GM12878 (cell line): ENCODE results near the gene COL25A1. TPM values are rescaled to one million over a fixed set of nuclear protein-coding genes. Genes with fewer than 3 reads are reported as not detected.

Experiments used
- ATAC-seq: fragments of 200-7000 bp; cut with Tn5 transposase; 3 replicates; pipeline ENCODE4 v1.9.1; 2020; ENCODE audit warnings: mild to moderate bottlenecking, moderate library complexity
- BruUV-seq: library from RNA; stranded (reverse); fragments of 400-500 nt; replicated peaks from 2 replicates; lab custom pipeline; 2021; lab: Mats Ljungman, UMichigan
- CTCF ChIA-PET: fragments of 300-600 bp; sonication (Branson Sonifier 250); formaldehyde crosslinking; extraction: SDS; loops from one replicate; lab custom pipeline; 2021; ENCODE audit warnings: inconsistent platforms; lab: Yijun Ruan, JAX
- POLR2A ChIA-PET: fragments of 350-600 bp; formaldehyde crosslinking; extraction: SDS; loops from one replicate; lab custom pipeline; 2021; ENCODE audit warnings: inconsistent platforms; lab: Charles Lee
- RAD21 ChIA-PET: fragments of 300-600 bp; sonication (Branson Sonifier 250); formaldehyde crosslinking; loops from one replicate; lab custom pipeline; 2023; ENCODE audit warnings: antibody characterized with exemption; ENCODE audit not compliant: unreplicated experiment; lab: Charles Lee
- SMC1A ChIA-PET: fragments of 300-600 bp; sonication (Branson Sonifier 250); formaldehyde crosslinking; loops from one replicate; lab custom pipeline; 2023; ENCODE audit not compliant: unreplicated experiment, uncharacterized antibody; lab: Charles Lee
- DNase-seq: peaks from one replicate; pipeline ENCODE4 v3.0.0-alpha.2; 2011; ENCODE audit warnings: low read depth, low spot score
- FAIRE-seq: peaks from 3 replicates; lab custom pipeline; 2011; peaks lifted over from hg19 to GRCh38; lab: Jason Lieb, UNC
- H2AFZ ChIP-seq: 2 replicates; pipeline ENCODE4 v1.6.0; 2011; ENCODE audit warnings: low read depth, low read length, control low read depth; ENCODE audit not compliant: control insufficient read depth
- H3K27ac ChIP-seq: 2 replicates; pipeline ENCODE4 v1.5.1; 2011; ENCODE audit warnings: control low read depth; ENCODE audit not compliant: control insufficient read depth, insufficient read depth
- H3K27me3 ChIP-seq, 2 experiments: replicated peaks in 1 of 2; 2 replicates each; pipeline versions ENCODE4 v1.6.0 to v1.6.1; 2011; ENCODE audit warnings: low read length in 1 of 2; ENCODE audit not compliant: control insufficient read depth in 2 of 2, insufficient read depth in 2 of 2
- H3K36me3 ChIP-seq, 2 experiments: 2 replicates each; pipeline ENCODE4 v1.5.1; 2011; ENCODE audit warnings: low read length in 1 of 2; ENCODE audit not compliant: control insufficient read depth in 2 of 2, insufficient read depth in 2 of 2
- H3K4me1 ChIP-seq: 2 replicates; pipeline ENCODE4 v1.6.1; 2011; ENCODE audit warnings: mild to moderate bottlenecking, low read length, moderate library complexity, mixed read lengths; ENCODE audit not compliant: control insufficient read depth, insufficient read depth
- H3K4me2 ChIP-seq: 2 replicates; pipeline ENCODE4 v1.6.0; 2011; ENCODE audit warnings: control low read depth; ENCODE audit not compliant: control insufficient read depth, insufficient read depth
- H3K4me3 ChIP-seq: fragments of 200-600 bp; sonication (generic); 2 replicates; pipeline ENCODE4 v1.5.1; 2016
- H3K79me2 ChIP-seq: 2 replicates; pipeline ENCODE4 v1.6.0; 2011; ENCODE audit warnings: low read length; ENCODE audit not compliant: control insufficient read depth, insufficient read depth
- H3K9ac ChIP-seq: 2 replicates; pipeline ENCODE4 v1.8.0; 2011; ENCODE audit warnings: low read length, control low read depth, mixed read lengths; ENCODE audit not compliant: control insufficient read depth, insufficient read depth
- H3K9me3 ChIP-seq: replicated peaks from 3 replicates; pipeline ENCODE4 v1.5.1; 2011; ENCODE audit warnings: mild to moderate bottlenecking, low read length; ENCODE audit not compliant: control insufficient read depth, insufficient read depth
- H4K20me1 ChIP-seq: 2 replicates; pipeline ENCODE4 v1.6.0; 2011; ENCODE audit not compliant: control insufficient read depth, insufficient read depth
- BMI1 ChIP-seq: fragments of 450-650 bp; IDR thresholded peaks from 2 replicates; pipeline ENCODE4 v1.6.1; 2016; ENCODE audit warnings: mild to moderate bottlenecking, moderate library complexity, borderline replicate concordance
- BRCA1 ChIP-seq: IDR thresholded peaks from 2 replicates; pipeline ENCODE4 v1.6.1; 2011; ENCODE audit warnings: low read depth, low read length, improper control_type of control experiment
- CBX5 ChIP-seq: sonication (generic); IDR thresholded peaks from 2 replicates; pipeline ENCODE4 v1.6.1; 2016; ENCODE audit warnings: low read depth, moderate library complexity, mild to moderate bottlenecking, inconsistent platforms
- CHD4 ChIP-seq: fragments of 200-600 bp; sonication (generic); IDR thresholded peaks from 2 replicates; pipeline ENCODE4 v1.6.1; 2016; ENCODE audit warnings: mild to moderate bottlenecking
- CUX1 ChIP-seq: IDR thresholded peaks from 2 replicates; pipeline ENCODE4 v1.6.1; 2012; ENCODE audit warnings: improper control_type of control experiment, low read depth, low read length; ENCODE audit not compliant: insufficient replicate concordance
- IRF5 ChIP-seq: fragments of 450-650 bp; IDR thresholded peaks from 2 replicates; pipeline ENCODE4 v1.6.1; 2017; ENCODE audit warnings: borderline replicate concordance
- KLF5 ChIP-seq: fragments of 450-650 bp; IDR thresholded peaks from 2 replicates; pipeline ENCODE4 v1.6.1; 2014; ENCODE audit warnings: mild to moderate bottlenecking; ENCODE audit not compliant: partially characterized antibody
- MTA3 ChIP-seq: IDR thresholded peaks from 2 replicates; pipeline ENCODE4 v1.6.1; 2012; ENCODE audit warnings: low read length, inconsistent platforms, borderline replicate concordance
- PAX8 ChIP-seq: fragments of 450-650 bp; IDR thresholded peaks from 2 replicates; pipeline ENCODE4 v1.6.1; 2017; ENCODE audit warnings: mild to moderate bottlenecking, moderate library complexity
- PBX3 ChIP-seq: IDR thresholded peaks from 2 replicates; pipeline ENCODE4 v1.6.1; 2011; ENCODE audit warnings: mild to moderate bottlenecking, low read depth, low read length, moderate library complexity; ENCODE audit not compliant: insufficient replicate concordance
- SREBF1 ChIP-seq: IDR thresholded peaks from 2 replicates; pipeline ENCODE4 v1.6.1; 2012; ENCODE audit warnings: mild to moderate bottlenecking, low read length
- STAT1 ChIP-seq: fragments of 450-650 bp; conservative IDR thresholded peaks from 2 replicates; pipeline ENCODE4 v1.6.1; 2014; ENCODE audit warnings: antibody characterized with exemption, mild to moderate bottlenecking
- STAT3 ChIP-seq: IDR thresholded peaks from 2 replicates; pipeline ENCODE4 v1.6.1; 2011; ENCODE audit warnings: low read depth, low read length, improper control_type of control experiment
- WGBS: methylation state at CpG from one replicate; pipeline ENCODE4 v1.1.6; 2016; ENCODE audit warnings: low lambda C conversion rate; ENCODE audit not compliant: insufficient replicate concordance, insufficient coverage; ENCODE audit errors: missing lambda C conversion rate; 5-methylcytosine and 5-hydroxymethylcytosine counted together
- in situ Hi-C: fragments of 300-500 bp; cut with MboI; formaldehyde crosslinking; loops from 9 replicates; pipeline ENCODE4 v1.14.3; 2018; ENCODE audit warnings: mixed read lengths
- intact Hi-C: fragments of 100-400 bp; cut with micrococcal nuclease; formaldehyde crosslinking; loops from one replicate; pipeline ENCODE4 v1.14.2; 2022; ENCODE audit not compliant: unreplicated experiment
- polyA plus RNA-seq, 11 experiments: library from polyadenylated mRNA; depleted of rRNA in 4 of 11; unstranded in 6 of 11; stranded (reverse) in 5 of 11; fragments of >200 nt; fragmentation: Nextera tagmentation in 4 of 11; fragmentation: Illumina TruSeq in 1 of 11; extraction: Ambion mirVana in 4 of 11; extraction: Trizol in 1 of 11; gene quantifications; 1 replicate in 1 of 11; 2 replicates in 10 of 11; pipeline versions ENCODE4 v1.2.1 to v1.2.3, GENCODE V29; 2011 to 2016; ENCODE audit warnings: inconsistent platforms in 2 of 11, missing spikeins in 2 of 11, low read depth in 1 of 11
- total RNA-seq, 4 experiments: library from RNA; depleted of rRNA in 3 of 4; stranded (reverse); fragments of >200 nt in 3 of 4; fragmentation: Illumina TruSeq in 1 of 4; extraction: Trizol in 1 of 4; gene quantifications; 2 replicates each; pipeline versions ENCODE4 v1.2.1 to v1.2.3, GENCODE V29; 2013 to 2021
- TF ChIP-seq, protein P1 (sequence below): fragments of 450-650 bp; IDR thresholded peaks from 2 replicates; pipeline ENCODE4 v1.6.1; 2017; ENCODE audit warnings: mild to moderate bottlenecking

The COL25A1 gene
- total and polyA plus RNA-seq, 10 of the 15 experiments (the other 5 are each of a cell fraction or from before 2014, with no cell fraction given), result 0.01 to 0.26 (median 0.12) TPM; not detected in 6

- DNase-seq, result no peak
- BruUV-seq, result no TSS peak
- Histone ChIP-seq H3K4me3 (no peak overlapping the region), H3K4me1 (no peaks in the 10 kb centered on the region; the same call in 1 of the 2 replicates), H3K9me3 (no peaks in the 10 kb centered on the region), H3K9ac (no peak overlapping the region), H3K79me2 (no peaks in the 10 kb centered on the region), H3K27ac (no peak overlapping the region), H3K36me3 (no peaks in the 10 kb centered on the region), H4K20me1 (no peaks in the 10 kb centered on the region), H2AFZ (no peak overlapping the region), H3K27me3 (no peaks in the 10 kb centered on the region), H3K4me2 (0 out of 2 replicates have a peak overlapping the region, but pooled peaks have one; percentile 30)
- intact Hi-C loops, result no loop called here
- 16% methylated on average over 5 of the region's 5 CpGs for WGBS
- ChIA-PET POLR2A (interaction anchor here (5.0 kb wide), 1 partner anchor 10 kb away, joined by 21 read pairs; no protein-coding TSS in a partner anchor), CTCF (interaction anchor here (0.7 to 1.4 kb wide), 4 partner anchors 13 to 58 kb away, joined by 3 to 5 read pairs (median 4); no protein-coding TSS in a partner anchor), SMC1A (interaction anchor here (1.1 to 4.4 kb wide), 5 partner anchors 10 to 43 kb away, joined by 3 to 45 read pairs (median 9); no protein-coding TSS in a partner anchor), RAD21 (interaction anchor here (0.7 to 1.0 kb wide), 2 partner anchors 10 to 17 kb away, joined by 3 to 7 read pairs; no protein-coding TSS in a partner anchor)
- FAIRE-seq, result no peak
- in situ Hi-C loops, result no loop called here
- peak; percentile 88 for ATAC-seq
- TF ChIP-seq STAT1, result no peak
- TF ChIP-seq KLF5, result no peak
- TF ChIP-seq CHD4, result no peak
- TF ChIP-seq SREBF1, result no peak
- no peak for TF ChIP-seq PAX8
- no peak for TF ChIP-seq BMI1
- no peak for TF ChIP-seq MTA3
- peak; percentile 63 for TF ChIP-seq PBX3
- TF ChIP-seq IRF5, result no peak
- no peak for TF ChIP-seq CBX5
- TF ChIP-seq, protein P1, sequence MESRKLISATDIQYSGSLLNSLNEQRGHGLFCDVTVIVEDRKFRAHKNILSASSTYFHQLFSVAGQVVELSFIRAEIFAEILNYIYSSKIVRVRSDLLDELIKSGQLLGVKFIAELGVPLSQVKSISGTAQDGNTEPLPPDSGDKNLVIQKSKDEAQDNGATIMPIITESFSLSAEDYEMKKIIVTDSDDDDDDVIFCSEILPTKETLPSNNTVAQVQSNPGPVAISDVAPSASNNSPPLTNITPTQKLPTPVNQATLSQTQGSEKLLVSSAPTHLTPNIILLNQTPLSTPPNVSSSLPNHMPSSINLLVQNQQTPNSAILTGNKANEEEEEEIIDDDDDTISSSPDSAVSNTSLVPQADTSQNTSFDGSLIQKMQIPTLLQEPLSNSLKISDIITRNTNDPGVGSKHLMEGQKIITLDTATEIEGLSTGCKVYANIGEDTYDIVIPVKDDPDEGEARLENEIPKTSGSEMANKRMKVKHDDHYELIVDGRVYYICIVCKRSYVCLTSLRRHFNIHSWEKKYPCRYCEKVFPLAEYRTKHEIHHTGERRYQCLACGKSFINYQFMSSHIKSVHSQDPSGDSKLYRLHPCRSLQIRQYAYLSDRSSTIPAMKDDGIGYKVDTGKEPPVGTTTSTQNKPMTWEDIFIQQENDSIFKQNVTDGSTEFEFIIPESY, result peak; percentile 64
- no peak for TF ChIP-seq STAT3
- no peak for TF ChIP-seq CUX1
- TF ChIP-seq BRCA1, result no peak
Observed at GRCh38 chr4:109276482-109277095, 25.9 kb downstream of the COL25A1 start.
